SHP77 (cell line): Measurements from ENCODE around the gene SACS.
"Not testable (repeated sequence)": the region's sequence is repeated elsewhere in the genome, so short reads cannot be mapped to it uniquely, and the experiment has no call there.

Source experiments
- DNase-seq, 2 experiments: peaks; one replicate each; lab custom pipeline; 2025; lab: John Stamatoyannopoulos, UW

The SACS gene

GRCh38 chr13:23456437-23457210 lies 23.1 kb upstream of the SACS start:
- DNase-seq: no peak

GRCh38 chr13:23455401-23456185 lies 22.1 kb upstream of the SACS start:
- no peak for DNase-seq

GRCh38 chr13:23453132-23453531 lies 19.6 kb upstream of the SACS start:
- no peak for DNase-seq

- DNase-seq: peak; percentile 91 to 92
Measured at GRCh38 chr13:23450340-23451046, 17.0 kb upstream of the SACS start.

GRCh38 chr13:23449398-23450162 lies 16.1 kb upstream of the SACS start:
- DNase-seq: no peak

- DNase-seq: no peak
Measured at GRCh38 chr13:23447927-23448326, 14.4 kb upstream of the SACS start.

- no peak for DNase-seq
Measured at GRCh38 chr13:23445794-23446193, 12.3 kb upstream of the SACS start.

- peak; percentile 68 to 90 for DNase-seq
Measured at GRCh38 chr13:23443878-23444277, 10.4 kb upstream of the SACS start.

GRCh38 chr13:23443110-23443509 lies 9.6 kb upstream of the SACS start:
- DNase-seq: no peak

GRCh38 chr13:23440821-23441618 lies 7.5 kb upstream of the SACS start:
- peak; percentile 25 to 50 for DNase-seq

GRCh38 chr13:23440324-23440723 lies 6.8 kb upstream of the SACS start:
- DNase-seq: not testable (repeated sequence)

GRCh38 chr13:23437916-23438315 lies 4.4 kb upstream of the SACS start:
- no peak for DNase-seq

- no peak for DNase-seq
Measured at GRCh38 chr13:23436680-23437079, 3.2 kb upstream of the SACS start.

GRCh38 chr13:23434491-23434890 lies 989 bp upstream of the SACS start:
- no peak for DNase-seq

GRCh38 chr13:23432626-23433025 lies 876 bp downstream of the SACS start:
- no peak for DNase-seq

- DNase-seq: no peak
Measured at GRCh38 chr13:23430664-23431063, 2.8 kb downstream of the SACS start.

- no peak for DNase-seq
Measured at GRCh38 chr13:23427881-23428528, 5.5 kb downstream of the SACS start.

GRCh38 chr13:23427342-23427843 lies 6.1 kb downstream of the SACS start:
- no peak for DNase-seq

- no peak for DNase-seq
Measured at GRCh38 chr13:23421596-23421995, 11.9 kb downstream of the SACS start.
